Measurements from ENCODE around the gene C1orf122.
A peak's percentile ranks its signal among the peaks of the same experiment; 100 is the strongest.

Gene C1orf122

DNA sequence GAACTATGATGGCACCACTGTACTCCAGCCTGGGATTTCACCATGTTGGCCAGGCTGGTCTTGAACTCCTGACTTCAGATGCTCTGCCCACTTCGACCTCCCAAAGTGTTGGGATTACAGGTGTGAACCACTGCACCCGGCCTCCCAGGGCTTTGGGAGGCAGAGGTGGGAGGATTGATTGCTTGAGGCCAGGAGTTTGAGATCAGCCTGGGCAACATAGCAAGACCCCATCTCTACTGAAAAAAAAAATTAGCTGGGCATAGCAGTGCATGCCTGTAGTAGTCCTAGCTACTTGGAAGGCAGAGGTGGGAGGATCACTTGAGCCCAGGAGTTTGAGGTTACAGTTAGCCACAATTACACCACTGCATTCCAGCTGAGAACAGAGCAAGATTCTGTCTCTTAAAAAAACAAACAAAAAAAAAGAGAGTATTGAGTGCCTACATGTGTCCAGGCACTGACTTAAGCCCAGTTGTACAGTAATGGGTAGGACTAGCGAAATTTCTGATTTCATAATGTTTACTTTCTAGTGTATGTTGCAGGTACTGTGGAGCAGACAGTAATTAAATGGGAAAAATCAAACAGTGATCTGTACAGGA lies 9.7 kb upstream of the C1orf122 start:
- DNase-seq (ENCODE audit: low read depth): no peak

DNA sequence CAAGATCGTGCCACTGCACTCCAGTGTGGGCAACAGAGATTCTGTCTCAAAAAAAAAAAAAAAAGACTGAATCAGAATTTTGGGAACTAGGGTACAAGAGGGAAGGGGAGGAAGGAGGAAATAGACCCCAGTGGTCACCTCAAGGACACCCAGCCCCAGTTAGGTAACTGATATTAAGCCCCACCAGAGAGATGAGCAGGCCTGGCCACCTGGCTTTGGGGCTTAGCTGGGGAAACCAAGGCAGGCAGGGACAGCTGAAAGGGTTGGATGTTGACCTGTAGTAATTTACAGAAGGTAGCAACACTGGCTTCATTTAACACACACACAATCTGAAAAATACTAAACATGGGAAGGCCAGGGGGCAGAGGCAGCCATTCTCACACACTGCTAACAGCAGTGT lies 5.2 kb upstream of the C1orf122 start:
- no peak for DNase-seq (ENCODE audit: low read depth)

DNA sequence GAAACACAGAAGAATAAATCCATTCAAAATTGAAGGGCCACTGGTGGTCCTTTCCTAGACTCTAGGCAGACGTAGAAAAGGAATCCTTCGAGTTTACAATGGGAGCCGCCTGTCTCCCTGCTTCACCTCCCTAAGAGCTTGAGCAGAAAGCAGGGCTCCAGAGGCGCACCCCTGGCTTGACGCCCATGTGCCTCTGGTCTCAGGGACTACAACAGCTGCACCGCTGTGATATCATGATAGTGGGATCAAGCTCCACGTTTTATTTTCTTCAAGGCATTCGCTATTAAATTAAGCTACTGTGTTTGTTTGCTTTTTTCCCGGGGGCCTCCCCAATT lies 403 bp upstream of the C1orf122 start:
- DNase-seq (ENCODE audit: low read depth): no peak

DNA sequence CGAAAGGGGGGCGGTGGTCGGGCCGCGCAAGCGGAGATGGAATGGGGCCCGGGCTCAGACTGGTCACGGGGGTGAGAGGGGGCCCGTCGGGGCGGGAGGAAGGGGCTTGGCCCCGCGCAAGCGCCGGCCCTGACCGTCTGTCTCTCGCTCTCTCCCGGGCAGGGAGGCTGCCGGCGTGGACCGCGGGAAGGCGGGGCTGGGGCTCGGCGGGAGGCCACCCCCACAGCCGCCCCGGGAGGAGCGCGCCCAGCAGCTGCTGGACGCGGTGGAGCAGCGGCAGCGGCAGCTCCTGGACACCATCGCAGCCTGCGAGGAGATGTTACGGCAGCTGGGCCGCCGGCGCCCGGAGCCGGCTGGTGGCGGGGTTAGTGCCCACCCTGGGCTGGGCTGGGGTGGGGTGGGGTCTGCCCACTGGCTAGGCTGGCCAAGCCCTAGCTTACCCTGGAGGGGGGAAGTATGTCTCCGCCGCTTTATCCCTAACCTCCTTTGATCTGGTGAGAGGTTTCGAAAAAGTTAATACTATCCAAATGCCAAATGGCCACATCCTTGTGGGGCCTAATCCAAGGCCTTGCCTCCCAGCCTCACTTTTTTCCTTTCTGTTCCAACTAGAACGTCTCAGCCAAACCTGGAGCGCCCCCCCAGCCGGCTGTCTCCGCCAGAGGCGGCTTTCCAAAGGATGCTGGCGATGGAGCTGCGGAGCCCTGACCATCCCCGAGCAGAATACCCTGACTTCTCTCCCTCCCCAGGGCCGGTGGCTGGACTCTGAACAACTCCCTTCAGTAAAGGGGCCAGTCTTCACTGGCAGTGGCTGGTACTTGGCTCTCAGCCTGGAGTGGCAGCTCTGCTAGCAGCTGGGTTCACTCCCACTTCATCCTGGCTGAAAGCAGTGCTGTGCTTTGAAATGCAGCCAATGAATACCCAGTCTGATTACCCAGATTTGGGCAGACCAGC lies 1.1 kb downstream of the C1orf122 start:
- peak; percentile 57 for DNase-seq (ENCODE audit: low read depth)

DNA sequence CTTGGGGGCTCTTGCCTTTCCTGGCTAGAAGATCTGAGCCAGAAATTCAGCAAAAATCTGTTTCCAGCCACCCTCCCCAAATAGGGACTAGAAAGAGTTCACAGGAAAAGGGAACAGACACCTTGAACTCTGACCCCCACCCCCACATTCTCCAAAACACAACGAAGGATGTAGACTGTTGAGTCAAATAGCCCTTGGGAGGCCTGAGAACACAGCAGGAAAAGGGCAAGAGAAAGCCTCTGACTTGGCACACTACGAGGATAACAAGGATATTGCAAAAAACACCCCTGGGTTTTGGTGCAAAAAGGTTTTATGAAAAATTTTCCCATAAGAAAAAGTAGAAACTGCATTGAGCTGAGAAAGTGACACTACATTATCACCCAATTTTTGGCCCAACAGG lies 2.4 kb downstream of the C1orf122 start:
- DNase-seq (ENCODE audit: low read depth): peak; percentile 49

DNA sequence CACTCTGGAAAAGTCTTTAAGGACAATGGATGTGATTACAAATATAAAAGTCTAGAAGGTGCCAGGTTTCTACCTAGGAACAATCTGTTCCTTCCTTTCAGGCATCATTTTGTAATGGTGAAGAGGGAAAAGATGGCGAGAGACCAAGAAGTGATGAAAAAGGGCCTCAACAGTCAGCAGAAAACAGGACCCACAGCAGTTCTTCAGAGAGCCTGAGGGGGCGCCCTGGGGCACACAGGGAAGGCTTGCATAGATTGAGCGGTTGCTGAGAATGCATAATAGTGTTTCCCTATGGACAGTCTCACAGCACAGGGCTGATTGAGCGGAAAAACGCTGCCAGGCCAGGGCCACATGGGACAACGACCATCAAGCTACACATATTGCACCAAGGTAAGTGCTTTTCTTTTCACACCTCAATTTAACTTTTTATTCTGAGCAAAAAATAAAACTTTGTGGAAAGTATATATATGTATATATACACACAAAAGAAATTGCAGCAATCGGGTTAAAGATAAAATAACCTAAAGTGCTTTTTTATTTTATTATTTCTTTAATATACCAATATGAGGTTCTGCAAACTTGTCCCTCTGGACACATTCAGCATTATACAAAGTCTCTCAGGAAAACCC lies 3.6 kb downstream of the C1orf122 start:
- DNase-seq (ENCODE audit: low read depth): peak; percentile 69

DNA sequence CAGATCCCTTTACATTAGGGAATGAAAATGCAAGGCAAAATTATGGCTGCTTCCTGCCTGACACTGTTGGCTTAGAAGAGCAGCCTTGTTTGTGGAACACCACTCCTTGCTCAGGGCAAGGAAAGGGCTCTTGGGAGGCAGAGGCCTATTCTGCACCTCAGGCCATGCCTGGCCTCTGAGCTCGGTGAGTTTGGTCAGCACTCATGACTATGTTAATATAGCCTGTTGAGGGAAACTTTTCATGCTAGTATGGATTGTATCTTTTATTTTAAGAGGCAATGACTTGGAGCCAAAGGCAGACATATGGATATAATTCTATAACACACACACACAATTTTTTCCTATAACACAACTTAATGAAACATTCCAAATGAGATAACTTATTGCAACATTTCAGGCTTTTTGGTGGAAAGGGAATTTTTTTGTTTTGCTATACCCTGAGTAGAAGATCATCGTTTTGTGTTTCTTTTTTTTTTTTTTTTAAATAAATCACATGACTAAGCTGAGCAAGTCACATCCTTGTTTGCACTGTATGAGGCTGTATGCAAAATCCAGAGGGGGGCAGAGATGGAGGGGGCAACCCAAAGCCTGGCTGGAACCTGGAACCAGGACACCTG lies 6.0 kb downstream of the C1orf122 start:
- DNase-seq (ENCODE audit: low read depth): no peak

DNA sequence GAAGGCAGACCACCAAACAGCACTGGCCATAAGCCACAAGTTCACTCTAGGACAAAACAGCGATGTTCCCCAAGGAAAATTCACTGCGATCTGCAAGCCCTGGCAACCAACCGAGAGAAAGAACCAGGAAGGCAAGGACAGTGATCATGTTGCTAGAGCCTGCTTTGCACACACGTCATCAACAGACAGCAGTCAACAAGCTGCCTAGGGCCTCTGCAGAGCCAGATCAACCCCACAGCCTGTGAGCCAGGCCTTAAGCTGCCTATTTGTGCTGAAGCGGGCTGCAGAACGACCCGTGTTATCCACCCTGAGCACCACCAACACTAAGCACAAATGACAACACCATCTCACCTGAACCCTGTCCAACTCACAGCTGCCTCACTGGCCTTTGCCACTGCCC lies 6.7 kb downstream of the C1orf122 start:
- peak; percentile 9 for DNase-seq (ENCODE audit: low read depth)

DNA sequence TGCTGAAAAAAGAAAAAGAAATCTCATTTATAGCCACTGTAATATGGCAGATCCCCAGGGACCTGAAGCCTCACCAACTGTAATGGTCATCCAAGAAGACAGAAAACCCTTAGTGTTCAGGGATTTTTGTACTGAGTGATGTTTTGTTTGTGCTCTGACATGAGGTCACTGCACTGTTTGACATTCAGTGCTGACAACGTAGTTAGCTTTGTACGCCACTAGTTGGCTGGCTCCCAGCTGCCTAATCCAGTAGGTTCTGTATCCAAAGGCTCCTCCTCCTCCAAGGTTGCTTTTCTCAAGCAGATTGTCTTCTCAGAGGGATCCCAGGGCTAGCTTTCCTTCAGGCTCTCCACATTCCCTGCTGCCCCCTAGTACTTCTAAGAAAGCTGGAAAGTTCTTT lies 9.9 kb downstream of the C1orf122 start:
- DNase-seq (ENCODE audit: low read depth): no peak

DNA sequence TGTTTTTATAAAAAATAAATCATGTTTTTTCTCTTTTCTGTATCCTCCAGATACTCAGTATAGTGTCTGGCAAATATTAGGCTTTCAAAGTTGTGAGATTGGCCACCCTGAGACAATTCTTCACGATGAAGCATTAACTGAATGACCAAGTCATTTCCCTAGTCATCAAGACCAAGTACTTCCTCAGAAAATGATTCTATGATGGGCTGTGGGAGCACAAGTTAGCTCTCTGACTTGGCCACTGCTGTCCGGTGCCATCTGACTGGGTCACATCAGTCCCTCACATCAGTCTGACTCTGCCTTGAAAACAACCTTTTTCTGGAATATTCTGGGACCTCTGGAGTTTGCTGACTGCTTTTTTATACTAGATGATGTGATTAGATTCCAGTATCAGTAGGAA lies 13.9 kb downstream of the C1orf122 start:
- DNase-seq (ENCODE audit: low read depth): no peak

DNA sequence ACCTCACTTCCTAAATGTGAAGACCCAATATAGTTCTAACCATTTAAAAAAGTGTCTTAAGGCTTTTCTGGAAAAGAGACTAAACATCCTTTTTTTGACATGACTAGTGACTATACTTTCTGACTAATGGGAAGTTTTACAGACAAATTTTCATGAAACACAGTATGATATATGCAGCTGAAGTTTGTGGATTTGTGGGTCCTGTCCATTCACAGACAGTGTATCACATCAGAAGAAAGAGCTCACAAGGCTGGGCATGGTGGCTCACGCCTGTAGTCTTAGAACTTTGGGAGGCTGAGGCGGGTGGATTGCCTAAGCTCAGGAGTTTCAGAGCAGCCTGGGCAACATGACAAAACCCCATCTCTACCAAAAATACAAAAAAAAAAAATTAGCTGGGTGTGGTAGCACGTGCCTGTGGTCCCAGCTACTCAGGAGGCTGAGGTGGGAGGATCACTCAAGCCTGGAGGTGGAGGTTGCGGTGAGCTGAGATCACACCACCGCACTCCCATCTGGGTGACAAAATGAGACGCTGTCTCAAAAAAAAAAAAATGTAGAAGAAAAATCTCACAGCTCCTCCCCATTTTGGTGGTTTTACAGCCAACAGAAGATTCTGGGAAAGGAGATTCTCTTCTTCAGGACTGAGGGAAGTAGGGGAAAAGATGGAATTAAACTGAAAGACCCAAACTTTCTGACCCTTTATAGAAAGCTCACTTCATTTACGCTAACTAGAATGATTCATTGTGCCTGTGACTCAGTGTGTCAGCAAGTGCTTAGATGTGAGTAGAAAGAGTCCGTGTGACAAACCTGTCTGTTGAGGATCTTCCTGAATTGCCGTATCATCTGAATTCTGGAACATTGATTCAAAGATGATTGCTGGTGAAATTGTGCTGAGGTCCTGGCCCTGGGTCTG lies 15.6 kb downstream of the C1orf122 start:
- no peak for DNase-seq (ENCODE audit: low read depth)

DNA sequence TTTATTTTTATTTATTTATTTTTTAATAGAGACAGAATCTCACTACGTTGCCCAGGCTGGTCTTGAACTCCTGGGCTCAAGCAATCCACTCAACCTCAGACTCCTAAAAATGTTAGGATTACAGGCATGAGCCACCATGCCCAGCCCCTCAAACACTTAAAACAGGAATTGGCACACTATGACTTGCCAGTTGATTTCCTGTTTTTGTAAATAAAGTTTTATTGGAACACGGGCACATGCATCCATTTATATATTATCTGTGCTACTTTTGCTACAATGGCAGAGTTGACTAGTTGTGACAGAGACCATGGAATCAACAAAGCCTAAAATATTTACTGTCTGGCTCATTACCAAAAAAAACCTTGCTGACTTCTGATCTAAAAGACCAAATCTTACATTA lies 16.4 kb downstream of the C1orf122 start:
- no peak for DNase-seq (ENCODE audit: low read depth)

DNA sequence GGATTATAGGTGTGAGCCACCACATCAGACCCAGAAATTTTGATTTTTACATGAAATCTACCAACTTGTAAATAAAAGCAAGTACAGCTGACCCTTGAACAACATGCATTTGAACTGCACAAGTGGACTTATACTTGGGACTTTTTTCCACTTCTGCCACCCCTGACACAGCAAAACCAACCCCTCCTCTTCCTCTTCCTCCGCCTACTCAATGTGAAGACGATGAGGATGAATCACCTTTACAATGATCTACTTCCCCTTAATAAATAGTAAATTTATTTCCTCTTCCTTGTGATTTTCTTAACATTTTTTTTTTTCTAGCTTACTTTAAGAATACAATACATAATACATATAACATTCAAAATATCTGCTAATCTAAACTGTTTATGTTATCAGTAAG lies 17.9 kb downstream of the C1orf122 start:
- DNase-seq (ENCODE audit: low read depth): no peak

DNA sequence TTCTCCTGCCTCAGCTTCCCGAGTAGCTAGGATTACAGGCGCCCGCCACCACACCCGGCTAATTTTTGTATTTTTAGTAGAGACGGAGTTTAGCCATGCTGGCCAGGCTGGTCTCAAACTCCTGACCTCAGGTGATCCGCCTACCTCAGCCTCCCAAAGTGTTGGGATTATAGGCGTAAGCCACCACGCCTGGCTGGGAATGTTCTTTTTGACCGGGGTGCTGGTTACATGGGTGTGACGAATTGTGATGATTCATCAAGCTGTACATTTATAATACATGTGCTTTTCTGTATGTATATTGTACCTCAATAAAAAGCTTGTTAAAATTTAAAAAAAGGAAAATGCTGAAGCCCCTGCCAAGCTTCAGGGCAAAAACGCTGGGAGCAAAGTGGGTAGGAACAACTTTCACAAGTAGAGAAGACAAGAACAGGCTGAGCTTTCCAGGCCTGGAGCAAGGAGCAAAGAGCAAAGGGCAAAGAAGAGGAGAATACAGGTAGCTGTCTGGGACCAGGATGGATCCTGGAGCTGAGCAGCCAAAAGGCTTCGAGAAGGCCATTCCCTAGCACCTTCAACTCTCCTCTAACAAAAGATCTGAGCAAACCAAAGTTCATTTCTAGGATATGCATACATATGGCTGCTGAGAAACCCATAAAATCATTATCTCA lies 21.0 kb downstream of the C1orf122 start:
- no peak for DNase-seq (ENCODE audit: low read depth)

DNA sequence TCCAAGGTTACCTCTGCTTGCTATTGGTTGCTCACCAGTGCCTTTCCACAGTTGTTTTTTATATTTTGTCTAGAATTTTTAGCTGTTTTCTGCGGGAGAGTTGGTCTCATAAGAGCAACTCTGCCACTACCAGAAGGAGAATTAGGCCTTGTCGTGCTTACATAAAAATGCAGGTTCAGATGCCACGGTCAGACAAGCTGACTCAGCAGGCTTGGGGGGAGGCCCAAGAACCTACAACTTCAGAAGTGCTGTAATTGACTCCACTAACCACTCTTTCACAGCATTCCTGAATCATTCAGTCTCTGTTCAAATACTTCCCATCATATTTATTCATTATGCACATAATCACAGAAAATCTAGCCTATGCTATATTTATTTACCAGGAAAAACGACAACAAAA lies 23.5 kb downstream of the C1orf122 start:
- DNase-seq (ENCODE audit: low read depth): no peak

DNA sequence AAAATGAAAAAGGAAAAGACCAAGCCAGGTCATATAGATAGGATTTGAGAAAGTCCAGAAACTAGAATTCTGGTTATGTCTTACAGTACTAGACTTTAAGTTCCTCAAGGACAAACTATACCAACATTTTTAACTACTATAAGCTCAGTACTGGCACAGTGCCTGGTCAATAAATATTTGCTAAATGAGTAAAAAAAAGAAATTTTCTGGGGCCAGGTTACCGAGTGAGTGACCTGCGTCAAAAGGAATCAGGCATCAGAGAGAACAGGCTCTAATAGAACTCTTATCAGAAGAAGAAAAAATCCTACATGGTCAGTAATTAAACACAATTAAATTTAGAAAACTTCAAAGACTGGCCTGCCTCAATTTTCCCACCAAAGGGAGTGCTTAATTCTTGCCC lies 24.2 kb downstream of the C1orf122 start:
- DNase-seq (ENCODE audit: low read depth): no peak

DNA sequence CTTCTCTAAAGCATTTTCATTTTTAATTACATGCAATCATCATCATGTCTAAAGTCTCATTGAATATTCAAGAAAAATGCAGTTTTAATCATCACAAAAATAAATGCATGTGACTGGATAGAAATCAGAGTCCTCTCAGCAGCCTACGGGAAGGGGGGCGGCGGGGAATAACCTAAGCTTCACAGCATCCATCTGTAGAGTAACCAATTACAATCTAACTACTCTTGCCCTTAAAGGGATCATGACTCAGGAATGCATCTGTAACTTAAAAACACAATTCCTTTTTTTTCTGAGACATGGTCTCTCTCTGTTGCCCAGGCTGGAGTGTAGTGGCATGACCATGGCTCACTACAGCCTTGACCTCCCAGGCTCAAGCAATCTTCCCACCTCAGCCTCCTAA lies 29.2 kb downstream of the C1orf122 start:
- no peak for DNase-seq (ENCODE audit: low read depth)

DNA sequence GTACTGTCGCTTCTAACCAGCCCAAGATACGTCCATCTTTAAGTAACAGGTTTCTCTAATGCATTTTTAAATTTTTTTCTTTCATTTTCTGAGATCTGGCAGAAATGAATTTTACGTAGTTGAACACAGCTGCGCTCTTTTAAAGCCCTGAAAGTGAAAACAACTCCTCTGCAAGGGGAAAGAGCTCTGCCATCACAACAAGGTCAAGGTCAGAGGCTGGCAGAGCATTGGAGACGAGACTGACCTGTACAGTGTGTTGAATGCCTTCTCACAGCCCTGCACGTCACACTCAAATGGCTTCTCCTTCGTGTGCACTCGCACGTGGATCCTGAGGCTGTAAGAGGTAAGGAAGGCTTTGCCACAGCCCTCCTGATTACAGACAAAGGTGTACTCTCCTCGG lies 32.1 kb downstream of the C1orf122 start:
- no peak for DNase-seq (ENCODE audit: low read depth)

DNA sequence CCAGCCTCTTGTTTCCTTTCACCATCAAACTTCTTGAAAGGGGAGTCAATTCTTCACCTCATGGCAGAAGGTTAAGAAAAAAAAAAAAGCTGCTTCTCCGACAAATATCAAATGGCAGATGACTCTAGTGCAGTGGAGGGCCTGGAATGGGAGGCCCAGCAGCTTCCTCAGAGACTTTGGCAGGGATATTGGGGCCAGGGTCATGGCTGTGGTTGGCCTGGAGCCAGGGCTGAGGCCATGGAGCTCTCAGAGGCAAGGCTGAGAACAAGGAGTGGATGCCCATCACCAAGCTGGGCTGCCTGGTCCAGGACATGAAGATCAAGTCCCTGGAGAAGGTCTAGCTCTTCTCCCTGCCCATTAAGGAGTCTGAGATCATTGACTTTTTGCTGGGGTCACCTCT lies 33.1 kb downstream of the C1orf122 start:
- no peak for DNase-seq (ENCODE audit: low read depth)

DNA sequence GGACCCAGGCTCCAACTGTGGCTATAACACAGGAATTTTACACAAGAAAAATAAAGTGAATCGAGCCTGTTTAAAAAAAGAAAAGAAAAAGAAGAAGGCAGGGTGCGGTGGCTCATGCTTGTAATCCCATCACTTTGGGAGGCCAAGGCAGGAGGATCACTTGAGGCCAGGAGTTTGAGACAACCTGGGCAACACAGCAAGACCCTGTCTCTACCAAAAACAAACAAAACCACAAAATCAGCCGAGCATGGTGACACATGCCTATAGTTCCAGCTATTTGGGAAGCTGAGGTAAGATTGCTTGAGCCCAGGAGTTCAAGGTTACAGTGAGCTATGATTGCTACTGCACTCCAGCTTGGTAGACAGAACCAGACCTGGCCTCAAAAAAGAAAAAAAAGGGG lies 34.1 kb downstream of the C1orf122 start:
- DNase-seq (ENCODE audit: low read depth): no peak

DNA sequence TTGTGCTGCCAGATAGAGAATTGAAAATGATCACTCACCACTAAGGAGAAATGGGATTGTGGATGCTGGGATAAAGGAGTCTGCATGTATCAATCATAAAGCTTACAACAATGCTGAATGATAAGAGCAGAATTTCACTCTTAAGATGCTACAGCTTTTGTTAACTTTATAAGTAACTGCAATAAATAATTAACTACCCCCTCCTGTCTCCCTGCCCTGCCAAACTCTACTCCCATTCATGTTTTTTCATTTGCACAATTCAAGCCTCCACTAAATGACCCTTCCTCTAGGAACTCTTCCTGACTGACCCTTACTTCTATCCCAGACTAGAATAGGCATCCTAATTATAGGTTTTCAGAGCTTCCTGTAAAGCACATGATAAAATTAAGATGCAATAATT lies 36.9 kb downstream of the C1orf122 start:
- no peak for DNase-seq (ENCODE audit: low read depth)

Data from stromal cell of bone marrow (primary cell).